ENCODE measurements around the gene SLC38A10.

DNA sequence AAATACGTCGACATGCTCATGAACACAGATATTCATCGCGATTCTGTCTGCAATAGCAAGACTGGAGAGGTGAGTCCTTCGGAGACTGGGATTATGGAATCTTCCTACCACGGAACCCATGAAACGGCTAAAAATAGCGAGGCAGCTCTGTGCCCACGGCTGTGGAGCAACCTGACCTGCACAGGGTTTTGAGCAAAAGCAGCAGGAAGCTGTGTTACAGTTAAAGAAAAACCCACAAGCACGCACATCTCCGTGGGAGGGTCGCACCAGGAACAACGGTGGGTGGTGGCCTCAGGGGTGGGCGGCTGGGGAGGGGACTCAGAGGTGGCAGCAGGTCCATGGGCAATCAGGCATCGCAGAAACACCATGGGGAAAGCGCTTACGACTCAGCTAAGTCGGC lies 24.8 kb downstream of the SLC38A10 start:
- TF ChIP-seq CTCF (IDR thresholded peaks at IDR 0.05), result no peak
- TF ChIP-seq POLR2A (IDR thresholded peaks at IDR 0.05), result no peak
